Stimulated activated CD4-positive, alpha-beta T cell treated with anti-CD3 and anti-CD28 coated beads, TNF-alpha, amount 100 ng/mL, for 1 hour (primary cell): ENCODE results near the gene PC.

ENCODE experiments used
- DNase-seq, 3 donors: peaks; one replicate each; pipeline ENCODE4 v3.0.0-alpha.2; 2020; ENCODE audit warnings: low read depth in 3 of 3, low spot score in 1 of 3

Gene PC

GRCh38 chr11:66885950-66886440 lies 72.2 kb downstream of the PC start:
- no peak for DNase-seq

- no peak for DNase-seq
Measured at GRCh38 chr11:66885469-66885868, 72.7 kb downstream of the PC start.

GRCh38 chr11:66884443-66884842 lies 73.7 kb downstream of the PC start:
- no peak for DNase-seq

GRCh38 chr11:66883016-66883965 lies 74.9 kb downstream of the PC start:
- peak; percentile 20 to 68 (median 23) for DNase-seq

- no peak for DNase-seq
Measured at GRCh38 chr11:66882561-66883015, 75.6 kb downstream of the PC start.

GRCh38 chr11:66881927-66882452 lies 76.2 kb downstream of the PC start:
- no peak for DNase-seq

- no peak for DNase-seq
Measured at GRCh38 chr11:66881451-66881835, 76.7 kb downstream of the PC start.

GRCh38 chr11:66880496-66881450 lies 77.4 kb downstream of the PC start:
- DNase-seq: no peak

- no peak for DNase-seq
Measured at GRCh38 chr11:66879999-66880398, 78.2 kb downstream of the PC start.

- no peak for DNase-seq
Measured at GRCh38 chr11:66879583-66879982, 78.6 kb downstream of the PC start.

- no peak for DNase-seq
Measured at GRCh38 chr11:66879000-66879399, 79.2 kb downstream of the PC start.

- DNase-seq: no peak
Measured at GRCh38 chr11:66878474-66878873, 79.7 kb downstream of the PC start.

- no peak for DNase-seq
Measured at GRCh38 chr11:66877588-66878385, 80.4 kb downstream of the PC start.

GRCh38 chr11:66875378-66875777 lies 82.8 kb downstream of the PC start:
- no peak for DNase-seq

- DNase-seq: no peak
Measured at GRCh38 chr11:66874232-66874631, 84.0 kb downstream of the PC start.

- DNase-seq: no peak
Measured at GRCh38 chr11:66871521-66871901, 86.7 kb downstream of the PC start.

GRCh38 chr11:66870616-66871520 lies 87.3 kb downstream of the PC start:
- no peak for DNase-seq

- no peak for DNase-seq
Measured at GRCh38 chr11:66870131-66870530, 88.1 kb downstream of the PC start.

- DNase-seq: no peak
Measured at GRCh38 chr11:66869567-66869870, 88.7 kb downstream of the PC start.
